CD4-positive, alpha-beta T cell treated with Interleukin-2 at 100 ng/mL for 4 hours (primary cell): ENCODE results near the gene PEPD.

ENCODE experiments used
- DNase-seq: peaks from one replicate; pipeline ENCODE4 v3.0.0-alpha.2; 2020; ENCODE audit warnings: low spot score

PEPD gene

GRCh38 chr19:33382982-33383381, 138.6 kb downstream of the PEPD start:
- DNase-seq, result no peak

- DNase-seq, result no peak
Measured at GRCh38 chr19:33382006-33382405, 139.6 kb downstream of the PEPD start.

GRCh38 chr19:33381101-33381500, 140.5 kb downstream of the PEPD start:
- DNase-seq, result no peak

- DNase-seq, result no peak
Measured at GRCh38 chr19:33379151-33379829, 142.3 kb downstream of the PEPD start.

GRCh38 chr19:33377586-33378475, 143.8 kb downstream of the PEPD start:
- no peak for DNase-seq

- DNase-seq, result no peak
Measured at GRCh38 chr19:33376941-33377557, 144.5 kb downstream of the PEPD start.

GRCh38 chr19:33376423-33376822, 145.2 kb downstream of the PEPD start:
- DNase-seq, result no peak

GRCh38 chr19:33375837-33376159, 145.8 kb downstream of the PEPD start:
- DNase-seq, result no peak

GRCh38 chr19:33375156-33375836, 146.3 kb downstream of the PEPD start:
- no peak for DNase-seq

GRCh38 chr19:33374236-33374714, 147.3 kb downstream of the PEPD start:
- no peak for DNase-seq

- peak; percentile 94 for DNase-seq
Measured at GRCh38 chr19:33373453-33374235, 147.9 kb downstream of the PEPD start, which contains the start of gene CEBPG. TSS of gene CEBPG (plus strand) at chr19:33373709. CDS start at chr19:33379240, 5,531 bp downstream.

- DNase-seq, result no peak
Measured at GRCh38 chr19:33370783-33371182, 150.8 kb downstream of the PEPD start.

GRCh38 chr19:33368074-33368864, 153.3 kb downstream of the PEPD start:
- no peak for DNase-seq

- no peak for DNase-seq
Measured at GRCh38 chr19:33366897-33367296, 154.7 kb downstream of the PEPD start.

- no peak for DNase-seq
Measured at GRCh38 chr19:33366127-33366526, 155.5 kb downstream of the PEPD start.

GRCh38 chr19:33365691-33366090, 155.9 kb downstream of the PEPD start:
- DNase-seq, result no peak

- no peak for DNase-seq
Measured at GRCh38 chr19:33363476-33363875, 158.1 kb downstream of the PEPD start.

GRCh38 chr19:33362508-33363228, 158.9 kb downstream of the PEPD start:
- DNase-seq, result no peak

- no peak for DNase-seq
Measured at GRCh38 chr19:33359581-33359980, 162.0 kb downstream of the PEPD start.

- no peak for DNase-seq
Measured at GRCh38 chr19:33358408-33358807, 163.2 kb downstream of the PEPD start.
